Bone marrow (tissue), 2 donors: ENCODE data around the gene COL19A1.
"Not testable (repeated sequence)": the region's sequence is repeated elsewhere in the genome, so short reads cannot be mapped to it uniquely, and the experiment has no call there.

Experiments
- DNase-seq, 2 donors: peaks; one replicate each; lab custom pipeline; 2025; lab: John Stamatoyannopoulos, UW

The COL19A1 gene

DNA sequence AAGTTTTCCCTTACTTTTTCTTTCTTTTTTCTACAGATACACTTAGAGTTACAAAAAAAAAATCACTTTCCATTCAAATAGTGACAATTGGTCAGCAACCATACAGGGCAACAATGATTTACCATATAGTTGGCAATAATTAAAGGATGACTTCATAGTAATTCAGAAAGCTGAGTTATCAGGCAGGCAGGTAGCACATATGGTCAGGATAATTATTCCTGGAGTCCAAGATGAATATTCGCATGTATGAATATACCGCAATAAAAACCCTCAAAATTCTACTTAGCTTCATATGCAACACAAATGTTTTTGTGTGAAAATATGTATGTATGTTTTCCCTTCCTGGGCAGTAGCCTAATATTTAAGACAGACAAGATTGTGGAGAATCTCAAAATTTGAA is 34.5 kb downstream of the COL19A1 start:
- DNase-seq: no peak

DNA sequence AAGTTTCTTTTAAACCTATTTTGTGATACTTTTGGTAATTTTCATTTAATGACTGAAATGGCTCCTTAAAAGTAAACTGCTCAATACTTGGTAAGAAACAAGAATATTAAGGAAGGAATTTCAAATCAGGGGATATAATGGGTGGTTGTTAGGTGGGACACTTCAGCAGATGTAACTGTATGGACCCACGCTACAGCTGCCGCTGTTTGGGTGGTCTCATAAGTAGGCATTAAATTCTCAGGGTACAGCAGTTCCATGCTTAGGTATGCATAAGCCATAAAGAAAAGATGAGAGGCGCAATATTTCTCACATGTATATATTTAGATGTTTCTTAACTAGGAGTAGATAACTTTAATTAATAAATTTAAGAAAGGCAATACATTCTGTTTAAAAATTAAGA is 35.0 kb downstream of the COL19A1 start:
- DNase-seq: no peak

DNA sequence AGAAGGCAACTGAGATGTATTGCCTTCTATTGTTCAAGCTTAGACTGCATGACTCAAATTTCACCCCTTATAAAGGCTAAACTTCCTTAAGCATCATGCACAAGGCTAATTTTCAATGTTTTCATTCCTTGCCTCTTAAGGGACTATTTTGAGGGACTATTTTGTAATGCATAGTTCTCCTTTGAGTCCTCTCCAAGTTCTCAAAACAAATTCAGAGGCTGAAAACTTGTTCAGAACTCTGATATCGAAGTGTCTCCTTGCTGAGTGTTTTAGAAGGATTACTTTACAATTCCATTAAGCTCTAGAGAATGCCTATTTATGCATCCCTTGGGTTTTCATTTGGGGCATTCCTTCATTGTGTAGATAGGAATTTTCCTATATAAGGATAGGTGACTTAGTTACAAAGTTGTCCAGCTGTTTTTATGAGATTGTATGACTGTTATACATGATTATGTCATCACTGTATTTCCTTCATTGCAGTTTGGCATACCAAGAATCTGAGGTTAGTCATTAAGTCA is 41.7 kb downstream of the COL19A1 start:
- no peak for DNase-seq

DNA sequence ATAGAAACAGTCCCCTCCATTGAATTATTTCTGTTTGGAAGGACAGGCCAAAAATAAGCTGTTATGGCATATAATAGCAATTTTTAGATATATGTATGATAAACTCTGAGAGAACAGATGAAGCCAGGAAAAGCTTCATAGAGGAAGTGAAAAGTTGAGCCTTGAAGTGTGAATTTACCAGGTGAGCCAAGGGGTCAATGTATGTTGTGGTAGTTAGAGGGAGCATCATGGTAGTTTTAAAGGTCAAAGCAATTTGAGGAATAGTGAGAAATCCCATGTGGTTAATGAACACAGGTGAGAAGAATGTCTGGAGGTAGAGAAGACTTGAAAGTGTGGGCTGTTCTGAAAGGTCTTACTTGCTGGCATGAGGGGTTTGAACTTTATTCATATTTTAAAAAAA is 47.0 kb downstream of the COL19A1 start:
- DNase-seq: no peak

DNA sequence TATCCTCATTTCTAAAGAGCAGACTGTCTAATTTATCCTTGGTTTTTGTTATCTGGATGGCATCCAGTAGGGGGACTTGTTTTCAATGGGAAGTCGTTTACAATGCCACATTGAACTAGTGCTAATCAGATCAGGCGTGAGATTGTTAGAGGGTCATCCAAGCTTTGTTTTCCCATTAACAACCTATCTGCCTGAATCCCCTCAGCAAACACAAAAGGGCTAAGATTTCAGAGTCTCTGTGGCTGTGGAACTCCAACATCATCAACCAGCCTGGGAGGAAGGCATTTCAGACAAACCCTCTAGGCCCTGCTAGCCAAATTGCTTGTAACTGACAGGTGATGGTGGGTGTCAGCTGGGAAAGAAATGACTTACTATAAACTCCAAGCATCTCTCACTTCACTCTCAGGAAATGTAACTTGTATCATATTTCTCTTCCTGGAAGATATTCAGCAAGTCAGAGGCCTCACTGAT is 47.7 kb downstream of the COL19A1 start:
- DNase-seq: no peak

DNA sequence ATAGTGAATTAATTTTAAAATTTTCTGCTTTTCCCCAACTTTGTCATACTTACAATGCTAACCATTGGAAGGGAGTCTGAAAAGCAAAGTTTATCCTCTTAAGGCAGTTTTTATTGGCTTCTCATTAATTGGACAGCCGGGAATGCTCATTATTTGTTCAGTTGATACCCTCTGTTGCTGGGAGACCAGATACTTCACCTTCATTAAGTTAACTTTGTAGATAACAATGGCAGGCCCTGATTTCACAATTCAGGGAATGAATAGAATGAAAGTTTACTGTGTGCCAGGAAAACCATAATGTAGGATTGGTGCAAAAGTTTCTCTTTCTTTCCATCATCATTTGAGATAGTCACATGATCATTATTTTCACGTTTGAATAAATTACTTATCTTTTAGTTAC is 49.0 kb downstream of the COL19A1 start:
- no peak for DNase-seq

DNA sequence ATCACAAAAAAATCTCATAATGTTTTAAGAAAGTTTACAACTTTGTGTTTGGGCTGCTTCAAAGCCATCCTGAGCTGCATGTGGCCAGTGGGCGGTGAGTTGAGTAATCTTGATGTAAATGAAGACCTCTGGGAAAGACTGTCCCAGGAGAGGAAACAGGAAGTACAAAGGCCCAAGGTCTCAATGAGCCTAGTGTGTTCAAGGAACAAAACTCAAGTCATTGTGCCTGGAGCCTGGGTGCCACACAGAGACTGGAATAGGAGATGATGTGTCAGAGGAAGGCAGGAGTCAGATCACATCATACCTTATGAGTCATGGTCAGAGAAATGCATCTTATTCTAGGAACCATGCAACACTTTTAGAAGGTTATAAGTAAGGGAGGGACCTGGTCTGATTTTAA is 51.5 kb downstream of the COL19A1 start:
- DNase-seq: no peak

DNA sequence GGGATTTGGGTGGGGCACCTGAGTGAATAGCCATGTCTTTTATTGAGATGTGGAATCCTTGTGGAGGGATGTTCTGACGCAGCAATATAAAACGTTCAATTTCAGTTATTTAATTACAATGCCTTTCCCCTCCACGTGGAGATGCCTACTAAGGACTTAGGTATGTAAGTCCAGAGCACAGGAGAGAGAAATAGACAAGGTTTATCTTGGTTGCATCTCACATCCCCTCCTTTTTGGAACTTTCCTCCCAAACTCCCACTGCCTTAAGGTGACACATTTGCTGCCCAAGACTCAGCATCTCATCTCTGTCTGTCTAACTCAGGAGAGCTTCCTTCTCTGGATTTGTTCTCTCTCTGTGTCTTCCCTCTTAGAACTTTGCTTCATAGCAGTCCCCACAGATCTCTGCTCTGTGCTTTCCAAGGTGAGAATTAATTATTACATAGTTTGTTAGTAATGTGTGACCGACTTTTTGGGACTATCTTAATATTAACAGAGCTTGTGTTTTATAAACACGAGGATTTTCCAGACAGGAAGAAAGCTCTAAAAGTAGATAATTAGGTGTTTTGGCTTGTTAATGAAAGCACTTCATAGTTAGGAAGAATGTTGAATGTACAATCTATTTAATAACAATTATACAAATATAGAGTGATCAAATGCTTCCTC is 52.6 kb downstream of the COL19A1 start:
- no peak for DNase-seq

DNA sequence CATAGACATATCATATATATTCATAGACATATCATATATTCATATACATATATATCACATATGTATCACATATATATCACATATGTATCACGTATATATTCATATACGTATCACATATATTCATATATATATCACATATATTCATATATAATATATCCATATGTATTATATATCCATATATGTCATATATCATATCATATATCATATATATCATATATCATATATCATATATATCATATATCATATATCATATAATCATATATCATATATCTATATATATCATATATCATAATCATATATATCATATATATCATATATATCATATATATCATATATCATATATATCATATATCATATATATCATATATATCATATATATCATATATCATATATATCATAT is 54.7 kb downstream of the COL19A1 start:
- DNase-seq: not testable (repeated sequence)

DNA sequence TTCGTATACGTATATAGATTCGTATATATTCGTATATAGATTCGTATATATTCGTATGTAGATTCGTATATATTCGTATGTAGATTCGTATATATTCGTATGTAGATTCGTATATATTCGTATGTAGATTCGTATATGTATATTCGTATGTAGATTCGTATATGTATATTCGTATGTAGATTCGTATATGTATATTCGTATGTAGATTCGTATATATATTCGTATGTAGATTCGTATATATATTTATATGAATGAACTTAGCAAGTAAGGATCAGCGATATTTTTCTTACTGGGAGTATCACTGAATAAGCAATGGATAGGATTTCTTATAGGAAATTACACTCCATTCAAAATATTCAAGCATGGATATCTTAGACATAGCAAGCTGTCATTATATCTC is 55.3 kb downstream of the COL19A1 start:
- DNase-seq: not testable (repeated sequence)

DNA sequence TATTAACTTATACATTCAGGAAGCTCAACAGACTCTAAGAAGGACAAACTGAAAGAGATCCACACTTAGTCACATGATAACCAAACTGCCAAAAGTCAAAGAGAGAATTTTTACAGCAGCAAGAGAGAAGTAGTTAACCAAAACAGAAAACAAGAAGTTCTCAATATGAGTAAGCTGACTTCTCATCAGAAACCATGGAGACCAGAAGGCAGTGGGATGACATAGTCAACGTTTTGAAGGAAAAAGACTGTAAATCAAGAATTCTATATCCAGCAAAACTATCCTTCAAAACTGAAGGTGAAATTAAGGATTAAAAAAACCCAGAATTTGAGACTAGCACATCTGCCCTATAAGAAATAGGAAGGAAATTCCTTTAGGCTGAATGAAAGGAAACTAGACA is 60.4 kb downstream of the COL19A1 start:
- DNase-seq: no peak

DNA sequence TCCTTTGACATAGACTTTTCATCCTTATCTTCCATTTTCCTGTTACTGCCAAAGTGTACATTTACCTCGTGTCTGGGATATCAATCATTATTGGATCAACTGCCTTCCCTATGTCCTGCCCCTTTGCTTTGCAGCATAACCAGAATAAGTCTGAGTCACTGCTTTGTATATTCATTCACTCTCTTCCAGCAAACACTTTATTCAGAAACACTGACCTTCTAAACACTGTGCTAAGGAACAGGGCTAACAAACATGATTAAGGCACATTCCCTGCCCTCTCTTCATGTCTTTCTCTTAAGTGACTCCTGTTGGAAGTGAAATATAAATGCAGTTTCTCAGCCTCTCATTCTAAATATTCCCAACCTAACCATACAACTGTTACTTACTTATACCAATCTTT is 66.9 kb downstream of the COL19A1 start:
- no peak for DNase-seq

DNA sequence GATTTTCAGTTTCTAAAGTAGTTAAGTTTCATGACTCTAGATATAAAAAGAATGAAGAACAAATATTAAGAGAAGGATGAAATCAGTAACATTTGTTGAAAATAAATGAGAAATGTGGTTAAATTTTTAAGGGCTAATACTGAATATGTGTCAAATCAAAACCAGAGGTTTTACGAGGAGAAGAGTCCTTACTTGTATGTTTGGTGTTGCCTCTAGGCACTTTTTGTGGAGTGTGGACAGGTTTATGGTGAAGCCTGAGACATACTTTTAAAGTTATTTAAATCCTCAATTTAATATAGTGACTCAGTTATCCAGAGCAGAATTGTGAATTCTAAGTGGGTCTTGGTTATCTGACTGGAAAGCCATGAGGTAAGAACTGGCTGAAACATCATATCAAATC is 68.7 kb downstream of the COL19A1 start:
- DNase-seq: no peak

DNA sequence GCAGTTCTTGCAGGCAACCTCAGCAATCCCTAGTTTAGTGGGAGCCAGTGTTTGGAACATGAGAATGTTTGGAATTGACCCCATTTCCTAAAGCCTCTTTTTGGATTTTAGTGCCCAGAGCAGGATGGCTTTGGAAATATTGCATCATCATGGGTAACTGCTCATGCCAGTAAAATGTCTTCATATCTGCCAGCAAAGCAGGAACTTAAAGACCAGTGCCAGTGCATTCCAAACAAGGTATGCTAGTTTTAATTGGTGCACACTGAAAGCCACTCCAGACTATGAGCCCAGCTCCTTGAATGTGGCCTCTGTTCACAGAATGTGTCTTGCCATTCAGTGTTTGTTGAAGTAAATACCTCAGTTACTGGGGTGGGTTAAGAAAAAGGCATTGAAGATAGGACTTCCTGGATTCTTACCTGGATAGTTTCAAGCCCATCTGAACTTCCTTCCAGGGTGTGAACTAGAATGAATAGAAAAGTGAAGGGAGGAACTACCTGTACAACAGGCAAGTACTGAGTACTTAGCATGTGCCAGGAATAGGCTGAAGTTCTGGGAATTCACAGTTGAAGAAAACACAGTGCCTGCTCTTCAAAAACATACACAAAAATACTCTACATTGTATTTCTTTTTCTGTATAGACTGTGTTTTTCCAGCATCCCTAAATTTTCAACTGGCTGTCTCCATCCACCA is 70.5 kb downstream of the COL19A1 start:
- DNase-seq: no peak

DNA sequence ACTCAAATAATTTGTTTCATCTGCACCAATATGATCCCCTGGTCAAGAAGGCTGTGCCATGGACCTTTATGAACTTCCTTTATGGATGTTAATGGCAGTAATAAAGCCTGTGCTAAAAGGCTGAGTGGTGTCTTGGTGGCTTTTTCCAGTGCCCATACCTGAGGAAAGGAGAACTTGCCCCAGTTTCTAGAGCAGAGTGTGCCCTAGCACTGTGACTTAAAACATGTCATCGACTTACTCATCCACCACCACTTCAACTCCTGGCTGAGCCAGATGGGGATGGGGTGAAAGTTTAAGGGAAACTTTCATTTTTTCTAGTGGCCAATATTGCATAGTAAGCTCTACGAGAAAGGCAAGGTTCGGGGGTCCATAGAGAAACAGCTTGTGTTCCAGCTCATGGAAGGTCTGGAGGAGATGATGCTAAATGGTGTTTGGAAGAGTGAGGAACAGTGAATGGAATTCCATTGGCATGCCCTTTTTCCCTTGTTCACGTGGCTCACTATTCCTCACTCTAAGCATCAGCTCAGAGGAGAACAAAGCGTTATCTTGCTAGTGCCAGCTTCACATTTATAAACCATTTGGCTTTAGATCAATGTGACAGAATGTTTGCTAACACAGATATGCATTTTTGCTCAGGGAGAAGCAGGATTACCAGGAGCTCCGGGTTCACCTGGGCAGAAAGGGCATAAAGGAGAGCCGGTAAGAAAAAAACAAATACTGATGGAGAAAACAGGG is 71.2 kb downstream of the COL19A1 start:
- DNase-seq: no peak

DNA sequence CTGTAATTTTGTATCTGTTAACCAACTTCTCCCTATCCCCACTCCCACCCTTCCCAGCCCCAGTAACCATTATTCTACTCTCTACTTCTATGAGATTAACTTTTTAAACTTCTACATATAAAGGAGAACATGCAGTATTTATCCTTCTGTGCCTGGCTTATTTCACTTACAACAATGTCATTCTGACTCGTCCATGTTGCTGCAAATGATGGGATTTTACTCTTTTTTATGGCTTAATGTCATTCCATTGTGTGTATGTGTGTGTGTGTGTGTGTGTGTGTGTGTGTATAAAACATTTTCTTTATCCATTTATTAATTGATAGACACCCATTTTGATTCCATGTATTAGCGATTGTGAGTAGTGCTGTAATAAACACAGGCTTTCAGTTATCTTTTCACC is 76.1 kb downstream of the COL19A1 start:
- DNase-seq: no peak

DNA sequence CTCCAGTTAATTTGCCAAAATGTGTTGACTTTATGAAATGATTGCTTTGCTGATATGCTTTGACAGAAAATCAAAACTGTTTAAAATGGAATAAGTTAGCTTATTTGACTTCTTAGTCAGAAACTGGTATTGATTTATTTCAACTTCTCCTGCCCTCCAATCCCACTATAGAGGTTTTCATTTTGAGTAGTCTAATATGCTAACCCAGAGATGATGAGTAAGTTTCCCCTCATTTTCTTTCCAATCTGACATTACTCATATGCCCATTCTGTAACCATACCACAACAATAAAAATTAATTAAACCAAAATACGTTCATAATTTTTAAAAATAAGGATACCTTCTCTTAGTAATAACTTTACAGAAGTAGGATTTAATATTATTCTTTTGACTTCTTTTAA is 78.8 kb downstream of the COL19A1 start:
- no peak for DNase-seq

DNA sequence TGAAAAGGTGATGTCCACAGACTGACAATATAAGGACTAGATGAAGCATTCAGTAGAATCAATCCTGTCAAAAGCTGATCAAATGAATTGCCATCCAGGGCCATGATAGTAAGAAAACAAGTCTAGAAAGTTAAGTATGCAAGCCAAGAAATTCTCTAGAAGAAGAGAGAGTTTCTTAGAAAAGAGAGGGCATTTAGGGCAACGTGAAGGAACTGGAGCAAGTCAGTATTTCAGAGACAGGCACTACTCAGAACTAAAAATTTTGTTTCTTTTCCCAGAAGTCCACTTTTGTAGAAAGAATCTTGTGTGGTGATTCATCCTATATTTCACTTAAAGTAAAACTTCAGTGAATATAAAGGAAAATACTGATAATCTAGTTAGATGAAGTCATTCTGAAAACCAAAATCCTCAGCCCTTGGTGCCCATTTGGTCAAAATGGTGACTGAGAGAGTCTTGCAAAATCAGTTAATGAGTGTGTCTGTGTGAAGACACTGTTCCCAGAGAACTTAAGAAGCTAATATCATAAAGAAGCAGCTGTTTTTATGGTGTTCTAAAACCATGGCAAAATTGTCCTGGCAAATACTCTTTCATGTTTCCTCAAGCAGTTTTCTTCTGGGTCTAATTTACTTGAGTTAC is 82.2 kb downstream of the COL19A1 start:
- DNase-seq: no peak

DNA sequence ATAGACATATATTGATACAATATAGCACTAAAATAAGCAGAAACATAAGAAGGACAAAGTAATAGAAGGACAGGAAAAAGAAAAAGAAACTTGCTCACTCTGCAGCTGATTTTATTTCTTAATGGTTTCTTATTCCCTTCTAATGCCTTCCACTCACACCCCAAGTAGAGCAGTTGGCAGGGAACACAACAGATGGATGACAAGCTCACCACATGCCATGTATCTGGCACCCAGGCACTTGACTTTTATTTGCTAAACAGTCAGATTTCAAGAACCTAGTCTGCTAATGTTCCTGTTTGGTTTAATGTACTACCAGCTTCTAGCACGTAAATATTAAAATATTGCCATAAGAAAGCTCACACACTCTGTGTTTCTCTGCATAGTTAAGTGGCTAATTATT is 87.1 kb downstream of the COL19A1 start:
- DNase-seq: no peak

DNA sequence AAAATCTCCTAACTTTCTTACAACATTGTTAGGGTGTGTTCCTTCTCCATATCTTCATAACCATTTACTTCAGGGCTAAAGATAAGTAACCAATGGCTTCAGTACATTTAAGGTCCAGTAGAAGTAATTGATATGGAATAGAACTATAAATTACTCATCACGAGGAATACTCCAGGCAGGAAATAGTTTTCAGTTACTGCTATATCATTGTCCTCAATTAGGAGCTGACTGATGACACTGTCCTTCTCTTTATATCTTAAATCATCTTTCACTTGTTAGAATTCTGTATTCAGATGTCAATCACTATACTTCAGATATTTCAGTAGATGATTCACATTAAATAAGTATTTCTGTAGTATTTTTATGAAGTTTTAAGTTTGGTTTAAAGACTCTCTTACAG is 88.4 kb downstream of the COL19A1 start:
- no peak for DNase-seq

DNA sequence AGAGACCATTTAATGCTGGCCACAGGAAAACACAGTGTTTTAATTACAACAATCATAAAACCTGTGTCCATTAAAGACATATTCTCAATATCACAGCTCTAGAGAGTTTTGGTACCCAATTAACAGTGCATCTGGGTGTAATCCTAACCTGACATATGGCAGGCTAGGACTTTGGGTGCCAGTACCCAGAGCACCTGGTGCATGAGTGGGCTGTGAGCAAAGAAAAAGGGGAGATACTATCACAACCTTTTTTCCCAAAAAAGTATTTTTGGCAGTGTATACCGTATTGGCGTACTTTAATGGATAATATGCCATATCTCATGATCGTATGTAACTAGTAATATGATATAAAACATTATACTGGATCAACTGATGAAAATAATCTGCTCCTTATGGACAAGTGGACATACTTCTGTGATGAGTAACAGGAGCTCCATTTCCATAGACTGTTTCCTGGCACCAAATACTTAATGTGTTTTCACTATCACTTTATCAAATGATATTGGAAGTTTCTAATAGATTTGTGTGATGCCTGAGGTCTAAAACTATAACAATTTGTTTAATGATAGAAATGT is 91.7 kb downstream of the COL19A1 start:
- DNase-seq: no peak

DNA sequence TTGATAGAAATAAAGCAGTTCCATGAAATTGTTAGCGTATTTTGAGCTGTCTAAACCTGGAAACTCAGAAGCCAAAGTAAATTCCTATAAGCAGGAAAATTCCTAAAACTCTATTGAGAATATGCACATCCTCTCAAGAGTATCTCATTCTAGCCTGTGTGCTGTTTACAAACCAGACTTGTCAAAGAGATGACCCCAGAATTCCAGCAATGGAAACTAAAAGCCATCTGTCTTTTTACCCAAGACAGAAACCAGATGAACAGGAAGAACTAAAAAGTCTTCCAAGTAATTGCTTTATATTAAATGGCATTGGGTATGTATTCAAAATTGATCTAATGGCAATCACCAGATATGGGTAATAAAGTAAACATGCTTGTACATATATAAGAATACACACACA is 92.6 kb downstream of the COL19A1 start:
- DNase-seq: no peak
